Stimulated activated CD8-positive, alpha-beta memory T cell treated with anti-CD3 and anti-CD28 coated beads, Interleukin-4, amount 100 ng/mL, for 24 hours (primary cell): Measurements from ENCODE around the gene GPHB5.
"Not testable (repeated sequence)": the region's sequence is repeated elsewhere in the genome, so short reads cannot be mapped to it uniquely, and the experiment has no call there.

Experiments
- DNase-seq: peaks from one replicate; pipeline ENCODE4 v3.0.0-alpha.2; 2020; ENCODE audit warnings: low read depth

Gene GPHB5

GRCh38 chr14:63295231-63295685 lies 23.5 kb downstream of the GPHB5 start:
- no peak for DNase-seq

GRCh38 chr14:63292805-63293204 lies 25.9 kb downstream of the GPHB5 start:
- no peak for DNase-seq

- DNase-seq, result no peak
Measured at GRCh38 chr14:63290741-63291430, 27.8 kb downstream of the GPHB5 start.

- no peak for DNase-seq
Measured at GRCh38 chr14:63288853-63289252, 29.9 kb downstream of the GPHB5 start.

GRCh38 chr14:63287666-63288483 lies 30.9 kb downstream of the GPHB5 start:
- no peak for DNase-seq

- no peak for DNase-seq
Measured at GRCh38 chr14:63286071-63286470, 32.7 kb downstream of the GPHB5 start.

GRCh38 chr14:63283884-63284248 lies 34.9 kb downstream of the GPHB5 start:
- DNase-seq, result no peak

- DNase-seq, result no peak
Measured at GRCh38 chr14:63282997-63283883, 35.5 kb downstream of the GPHB5 start.

- not testable (repeated sequence) for DNase-seq
Measured at GRCh38 chr14:63279933-63280332, 38.8 kb downstream of the GPHB5 start.

- DNase-seq, result no peak
Measured at GRCh38 chr14:63277591-63278183, 41.0 kb downstream of the GPHB5 start.

- DNase-seq, result no peak
Measured at GRCh38 chr14:63276492-63277342, 42.0 kb downstream of the GPHB5 start.

- no peak for DNase-seq
Measured at GRCh38 chr14:63276016-63276415, 42.7 kb downstream of the GPHB5 start.

- DNase-seq, result no peak
Measured at GRCh38 chr14:63275611-63276010, 43.1 kb downstream of the GPHB5 start.

- DNase-seq, result no peak
Measured at GRCh38 chr14:63273717-63274655, 44.7 kb downstream of the GPHB5 start.

- no peak for DNase-seq
Measured at GRCh38 chr14:63273129-63273528, 45.6 kb downstream of the GPHB5 start.

- no peak for DNase-seq
Measured at GRCh38 chr14:63269561-63270225, 49.0 kb downstream of the GPHB5 start.

GRCh38 chr14:63268771-63269170 lies 50.0 kb downstream of the GPHB5 start:
- no peak for DNase-seq

- DNase-seq, result no peak
Measured at GRCh38 chr14:63267171-63267570, 51.6 kb downstream of the GPHB5 start.

GRCh38 chr14:63266106-63266505 lies 52.6 kb downstream of the GPHB5 start:
- DNase-seq, result no peak
